NT2/D1 (cell line): ENCODE measurements around the gene CFAP91.

Experiments
- DNase-seq: peaks from one replicate; pipeline ENCODE4 v3.0.0-alpha.2; 2011; ENCODE audit warnings: low read depth, low spot score
- H3K27me3 ChIP-seq: 2 replicates; pipeline ENCODE4 v1.6.0; 2011; ENCODE audit warnings: mild to moderate bottlenecking; ENCODE audit not compliant: insufficient read length, insufficient read depth
- H3K36me3 ChIP-seq: 2 replicates; pipeline ENCODE4 v1.6.1; 2011; ENCODE audit warnings: mild to moderate bottlenecking, low read length, mixed read lengths; ENCODE audit not compliant: insufficient read depth, insufficient read length
- H3K4me1 ChIP-seq: 2 replicates; pipeline ENCODE4 v1.5.1; 2011; ENCODE audit not compliant: insufficient read depth, insufficient read length
- H3K4me3 ChIP-seq: 2 replicates; pipeline ENCODE4 v1.5.1; 2011; ENCODE audit warnings: low read depth; ENCODE audit not compliant: insufficient read length
- H3K9ac ChIP-seq: 2 replicates; pipeline ENCODE4 v1.6.0; 2011; ENCODE audit warnings: low read depth; ENCODE audit not compliant: insufficient read length
- H3K9me3 ChIP-seq: 2 replicates; pipeline ENCODE4 v1.5.1; 2011; ENCODE audit warnings: mild to moderate bottlenecking, low read length; ENCODE audit not compliant: insufficient read depth
- SUZ12 ChIP-seq: IDR thresholded peaks from 2 replicates; pipeline ENCODE4 v1.6.1; 2011; ENCODE audit not compliant: insufficient read length, insufficient read depth; ENCODE audit errors: extremely low read depth
- YY1 ChIP-seq: IDR thresholded peaks from 2 replicates; pipeline ENCODE4 v1.6.1; 2011; ENCODE audit not compliant: insufficient read length, insufficient read depth
- ZNF274 ChIP-seq: IDR thresholded peaks from 2 replicates; pipeline ENCODE4 v1.6.1; 2011; ENCODE audit warnings: mild to moderate bottlenecking, low read depth, low read length

CFAP91 gene

DNA sequence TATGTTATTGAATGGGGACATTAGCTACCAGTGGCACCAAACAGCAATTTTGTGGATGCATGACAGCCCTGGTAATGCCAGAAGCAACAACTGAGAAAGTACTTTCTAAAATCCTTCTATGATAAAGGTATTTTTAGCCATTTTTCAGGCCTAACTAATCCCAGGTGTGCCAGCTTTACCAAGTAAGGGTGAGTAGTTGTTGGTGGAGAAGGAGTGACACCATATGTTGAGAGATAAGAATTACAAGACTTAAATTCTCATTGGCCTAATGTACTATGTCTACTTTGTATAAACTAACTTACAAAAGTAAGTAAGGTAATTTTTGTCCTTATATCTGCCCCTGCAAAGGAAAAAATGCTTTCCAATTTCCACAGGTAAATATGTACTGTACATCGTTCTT, 21.5 kb upstream of the CFAP91 start:
- peak; percentile 23 for DNase-seq
- H3K9ac ChIP-seq = no peak overlapping the region
- no peaks in the 10 kb centered on the region for H3K27me3 ChIP-seq
- H3K4me3 ChIP-seq = no peak overlapping the region
- TF ChIP-seq ZNF274 (no peak), SUZ12 (no peak), YY1 (no peak)
- peaks cover 7% of the 10 kb centered on the region; the same call in 1 of the 2 replicates for H3K9me3 ChIP-seq
- H3K36me3 ChIP-seq = no peaks in the 10 kb centered on the region
- no peaks in the 10 kb centered on the region for H3K4me1 ChIP-seq

DNA sequence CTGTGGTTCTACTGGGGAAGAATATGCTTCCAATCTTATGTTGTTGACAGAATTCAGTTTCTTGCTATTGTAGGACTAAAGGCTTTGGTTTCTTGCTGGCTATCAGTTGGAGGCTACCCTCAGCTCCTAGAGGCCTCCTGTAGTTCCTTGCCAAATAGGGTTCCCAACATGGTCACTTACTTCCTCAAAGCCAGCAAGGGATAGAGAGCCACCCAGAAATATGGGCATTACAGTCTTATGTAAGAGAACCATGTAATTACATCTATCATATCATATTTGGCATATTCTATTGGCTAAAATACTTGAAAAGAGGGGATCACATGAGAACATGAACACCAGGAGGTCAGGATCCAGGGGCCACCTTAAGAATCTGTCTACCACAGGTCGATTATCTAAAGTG, 19.4 kb upstream of the CFAP91 start:
- DNase-seq = no peak
- TF ChIP-seq SUZ12 (no peak), YY1 (no peak), ZNF274 (no peak)

DNA sequence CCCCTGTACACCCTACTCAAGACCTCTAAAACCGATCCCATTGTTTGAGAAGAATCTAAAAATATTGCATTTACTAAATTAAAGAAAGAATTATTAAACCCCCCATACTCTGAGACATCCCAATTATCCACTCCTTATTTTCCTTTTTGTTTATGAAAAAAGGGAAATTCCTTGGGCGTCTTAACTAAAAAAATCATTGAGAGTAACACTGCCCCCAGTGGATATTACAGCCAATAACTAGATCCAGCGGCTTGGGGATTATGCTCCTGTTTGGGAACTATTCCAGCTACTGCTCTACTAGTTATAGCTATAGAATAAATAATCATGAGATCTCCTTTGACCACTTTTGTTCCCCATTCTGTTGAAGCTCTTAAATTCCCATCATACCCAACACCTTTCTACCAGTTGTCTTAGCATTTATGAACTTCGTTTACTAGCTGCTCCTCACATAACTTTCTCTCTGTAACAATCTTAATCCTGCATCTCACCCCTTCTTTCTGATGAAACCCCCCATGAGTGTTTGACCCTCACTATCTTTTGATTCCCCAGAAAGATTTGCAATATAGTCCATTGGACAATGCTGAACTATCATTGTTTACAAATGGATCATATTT, 12.7 kb upstream of the CFAP91 start:
- H3K9ac ChIP-seq = no peak overlapping the region
- DNase-seq = no peak
- no peaks in the 10 kb centered on the region for H3K36me3 ChIP-seq
- no peaks in the 10 kb centered on the region for H3K27me3 ChIP-seq
- H3K4me1 ChIP-seq = no peaks in the 10 kb centered on the region
- H3K4me3 ChIP-seq = no peak overlapping the region
- TF ChIP-seq SUZ12 (no peak), YY1 (no peak), ZNF274 (no peak)
- H3K9me3 ChIP-seq = peaks cover 16% of the 10 kb centered on the region

More for the DNA sequence above, 19.4 kb upstream of the CFAP91 start:
- no peaks in the 10 kb centered on the region for H3K4me1 ChIP-seq
- no peaks in the 10 kb centered on the region for H3K27me3 ChIP-seq
- no peak overlapping the region for H3K4me3 ChIP-seq
- peaks cover 16% of the 10 kb centered on the region for H3K9me3 ChIP-seq
- no peaks in the 10 kb centered on the region for H3K36me3 ChIP-seq
- H3K9ac ChIP-seq = no peak overlapping the region

DNA sequence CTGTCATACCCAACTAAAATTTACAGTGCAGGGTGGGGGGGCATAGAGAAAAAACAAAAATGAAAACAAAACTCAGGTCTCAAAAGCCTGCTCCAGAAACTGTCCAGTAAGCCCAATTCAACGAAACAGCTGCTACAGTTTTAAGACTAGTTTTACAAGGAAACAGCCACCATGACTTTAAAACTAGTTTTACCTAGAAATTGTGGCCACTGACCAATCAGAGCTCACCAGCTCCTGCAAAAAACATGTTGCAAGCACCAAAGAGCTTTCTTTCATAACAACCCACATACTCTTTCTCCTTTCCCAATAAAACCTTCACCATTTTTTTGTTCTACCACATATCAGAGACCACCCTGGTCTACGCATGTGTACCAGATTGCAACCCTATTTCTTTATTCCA, 7.3 kb upstream of the CFAP91 start:
- DNase-seq = no peak
- TF ChIP-seq YY1 (no peak), ZNF274 (no peak), SUZ12 (no peak)
- H3K9me3 ChIP-seq = 0 out of 2 replicates have a peak, but pooled peaks cover under 1% of the 10 kb centered on the region
- H3K4me1 ChIP-seq = no peaks in the 10 kb centered on the region
- no peaks in the 10 kb centered on the region for H3K27me3 ChIP-seq
- no peak overlapping the region for H3K4me3 ChIP-seq
- H3K36me3 ChIP-seq = no peaks in the 10 kb centered on the region
- H3K9ac ChIP-seq = no peak overlapping the region

DNA sequence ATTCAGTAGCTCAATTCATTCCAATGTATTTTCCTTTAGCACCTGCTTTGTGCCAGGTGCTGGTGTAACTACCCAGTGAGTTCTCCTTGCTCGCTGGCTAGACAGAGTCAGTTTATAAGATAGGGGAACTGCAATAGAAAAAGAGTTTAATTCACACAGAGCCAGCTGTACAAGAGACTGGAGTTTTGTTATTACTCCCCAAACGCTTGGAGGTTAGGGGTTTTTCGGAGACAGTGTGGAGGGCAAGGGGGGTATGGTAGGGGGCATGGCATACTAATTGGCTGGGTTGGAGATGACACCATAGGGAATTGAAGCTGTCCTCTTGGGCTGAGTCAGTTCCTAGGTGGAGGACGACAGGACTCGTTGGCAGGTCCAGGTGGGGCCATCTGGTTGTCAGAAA, 5.4 kb upstream of the CFAP91 start:
- Histone ChIP-seq H3K9ac (no peak overlapping the region), H3K4me3 (no peak overlapping the region), H3K36me3 (no peaks in the 10 kb centered on the region), H3K4me1 (no peaks in the 10 kb centered on the region), H3K9me3 (peaks cover 12% of the 10 kb centered on the region; the same call in 1 of the 2 replicates), H3K27me3 (no peaks in the 10 kb centered on the region)
- TF ChIP-seq YY1 (no peak), SUZ12 (no peak), ZNF274 (no peak)
- no peak for DNase-seq

DNA sequence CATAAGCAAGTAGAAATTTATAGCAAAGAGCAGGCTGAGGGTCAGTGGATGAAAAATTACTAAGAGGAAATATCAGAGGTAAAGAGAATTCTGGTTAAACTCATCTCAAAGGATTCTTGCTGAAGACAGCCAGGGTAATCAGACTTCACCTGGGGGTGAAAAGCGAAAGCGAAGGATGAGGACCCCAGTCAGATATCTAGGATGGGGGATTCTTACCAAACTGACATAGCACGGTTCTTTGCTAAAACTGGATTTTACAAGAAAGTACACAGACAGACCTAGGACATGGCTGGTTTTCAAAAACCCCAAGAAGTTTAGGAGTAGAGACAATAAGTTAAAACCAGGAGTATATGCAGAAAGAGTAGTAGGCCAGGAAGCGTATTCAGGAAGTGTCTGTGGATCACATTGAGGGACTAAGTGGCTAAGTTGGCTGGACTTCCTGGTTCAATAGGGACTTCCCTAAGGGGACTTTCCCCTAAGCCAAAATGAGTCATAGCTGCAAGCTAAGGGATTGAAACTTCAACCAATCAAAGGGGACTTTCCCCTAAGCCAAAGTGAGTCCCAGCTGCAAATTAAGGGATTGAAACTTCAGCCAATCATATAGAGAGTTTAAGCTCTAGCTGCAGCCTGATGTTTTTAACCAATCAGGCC, 2.4 kb upstream of the CFAP91 start:
- peaks cover 4% of the 10 kb centered on the region for H3K4me1 ChIP-seq
- TF ChIP-seq SUZ12 = no peak
- no peak for TF ChIP-seq ZNF274
- TF ChIP-seq YY1 = no peak
- no peak for DNase-seq
- H3K36me3 ChIP-seq = no peaks in the 10 kb centered on the region
- peaks cover 12% of the 10 kb centered on the region; the same call in 1 of the 2 replicates for H3K9me3 ChIP-seq
- H3K27me3 ChIP-seq = no peaks in the 10 kb centered on the region
- H3K9ac ChIP-seq = no peak overlapping the region
- no peak overlapping the region for H3K4me3 ChIP-seq

DNA sequence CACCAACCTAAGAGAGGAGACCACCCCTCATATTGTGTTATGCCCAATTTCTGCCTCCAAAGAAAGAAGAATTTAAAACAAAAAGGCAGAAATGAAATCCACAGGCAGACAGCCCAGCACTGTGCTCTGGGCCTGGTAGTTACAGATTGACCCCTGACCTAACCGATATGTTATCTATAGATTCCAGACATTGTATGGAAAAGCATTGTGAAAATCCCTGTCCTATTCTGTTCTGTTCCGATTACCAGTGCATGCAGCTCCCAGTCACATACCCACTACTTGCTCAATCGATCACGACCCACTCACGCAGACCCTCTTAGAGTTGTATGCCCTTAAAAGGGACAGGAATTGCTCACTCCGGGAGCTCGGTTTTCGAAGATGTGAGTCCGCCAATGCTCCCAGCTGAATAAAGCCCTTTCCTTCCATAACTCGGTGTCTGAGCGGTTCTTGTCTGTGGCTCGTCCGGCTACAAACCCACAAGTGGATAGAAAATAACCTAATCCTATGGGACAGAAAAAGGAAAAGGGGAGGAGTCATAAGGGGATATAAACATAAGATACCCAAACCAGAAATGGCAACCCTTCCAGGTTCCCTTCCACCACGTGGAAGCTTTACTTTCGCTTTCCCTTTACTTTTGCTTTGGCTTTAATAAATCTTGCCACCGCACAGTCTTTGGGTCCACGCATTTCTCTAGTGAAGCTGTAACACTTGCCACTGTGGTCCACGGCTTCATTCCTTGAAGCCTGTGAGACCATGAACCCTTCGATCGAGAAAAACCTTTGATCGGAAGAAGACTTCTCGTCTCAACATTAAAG, 1.7 kb upstream of the CFAP91 start:
- TF ChIP-seq SUZ12 (no peak), YY1 (no peak), ZNF274 (no peak)
- no peaks in the 10 kb centered on the region for H3K27me3 ChIP-seq
- DNase-seq = no peak
- no peak overlapping the region for H3K4me3 ChIP-seq
- no peak overlapping the region for H3K9ac ChIP-seq
- H3K36me3 ChIP-seq = no peaks in the 10 kb centered on the region
- peaks cover 4% of the 10 kb centered on the region for H3K4me1 ChIP-seq
- peaks cover 12% of the 10 kb centered on the region; the same call in 1 of the 2 replicates for H3K9me3 ChIP-seq
